K562 (cell line): ENCODE results near the gene SNRNP200. TPM values are rescaled to one million over a fixed set of nuclear protein-coding genes. Genes with fewer than 3 reads are reported as not detected.

Experiments
- BACH1 ChIP-seq: fragments of 200-800 bp; sonication (Bioruptor generic); IDR thresholded peaks from 2 replicates; pipeline ENCODE4 v1.6.1; 2016; ENCODE audit warnings: missing genetic modification characterization, missing compliant biosample characterization
- CREB3L1 ChIP-seq: fragments of 450-650 bp; IDR thresholded peaks from 2 replicates; pipeline ENCODE4 v1.6.1; 2014; ENCODE audit warnings: low read depth, mild to moderate bottlenecking, moderate library complexity, borderline replicate concordance
- E2F3 ChIP-seq: fragments of 250-450 bp; sonication (Bioruptor Pico); IDR thresholded peaks from 2 replicates; pipeline ENCODE4 v1.4.0; 2020; ENCODE audit warnings: mild to moderate bottlenecking
- ELF1 ChIP-seq: fragments of 200-800 bp; sonication (Bioruptor generic); IDR thresholded peaks from 2 replicates; pipeline ENCODE4 v1.6.1; 2016; ENCODE audit warnings: missing genetic modification characterization, missing compliant biosample characterization
- ESRRB ChIP-seq: fragments of 250-450 bp; sonication (Bioruptor Pico); IDR thresholded peaks from 2 replicates; pipeline ENCODE4 v1.5.0; 2020; ENCODE audit warnings: mild to moderate bottlenecking, moderate library complexity, borderline replicate concordance
- L3MBTL2 ChIP-seq: fragments of 450-650 bp; IDR thresholded peaks from 2 replicates; pipeline ENCODE4 v1.6.1; 2016; ENCODE audit warnings: mild to moderate bottlenecking, moderate library complexity
- LEF1 ChIP-seq: fragments of 450-650 bp; IDR thresholded peaks from 2 replicates; pipeline ENCODE4 v1.6.1; 2016; ENCODE audit warnings: mild to moderate bottlenecking
- PHF8 ChIP-seq: fragments of 200-600 bp; sonication (generic); IDR thresholded peaks from 2 replicates; pipeline ENCODE4 v1.6.1; 2012; ENCODE audit warnings: mixed run types, mild to moderate bottlenecking, inconsistent platforms, low read length, moderate library complexity, borderline replicate concordance
- RERE ChIP-seq: sonication (generic); formaldehyde crosslinking; IDR thresholded peaks from 2 replicates; pipeline ENCODE4 v1.8.0; 2023; ENCODE audit warnings: missing genetic modification reagents, mild to moderate bottlenecking, borderline replicate concordance
- SPI1 ChIP-seq: IDR thresholded peaks from 2 replicates; pipeline ENCODE4 v1.6.1; 2011; ENCODE audit warnings: low read depth, low read length, control low read depth, borderline replicate concordance
- TARDBP ChIP-seq: fragments of 450-650 bp; IDR thresholded peaks from 2 replicates; pipeline ENCODE4 v1.6.1; 2016
- TCF15 ChIP-seq: fragments of 250-450 bp; sonication (Bioruptor Pico); IDR thresholded peaks from 2 replicates; pipeline ENCODE4 v1.8.0; 2022; ENCODE audit warnings: moderate library complexity, mild to moderate bottlenecking, inconsistent platforms
- ZBTB34 ChIP-seq: fragments of 250-450 bp; sonication (Bioruptor Pico); IDR thresholded peaks from 2 replicates; pipeline ENCODE4 v1.8.0; 2021; ENCODE audit warnings: mild to moderate bottlenecking, moderate library complexity
- ZNF311 ChIP-seq: fragments of 250-450 bp; sonication (Bioruptor Pico); IDR thresholded peaks from 2 replicates; pipeline ENCODE4 v1.4.0; 2020; ENCODE audit warnings: mild to moderate bottlenecking, moderate library complexity
- ZNF395 ChIP-seq: fragments of 200-800 bp; sonication (Bioruptor generic); IDR thresholded peaks from 2 replicates; pipeline ENCODE4 v1.6.1; 2017; ENCODE audit warnings: missing genetic modification characterization, missing compliant biosample characterization
- ZNF511 ChIP-seq: sonication (generic); formaldehyde crosslinking; IDR thresholded peaks from 2 replicates; pipeline ENCODE4 v1.8.0; 2022; ENCODE audit warnings: mild to moderate bottlenecking, missing genetic modification reagents
- ZNF583 ChIP-seq: fragments of 250-450 bp; sonication (Bioruptor Pico); IDR thresholded peaks from 2 replicates; pipeline ENCODE4 v1.4.0; 2020
- ZNF717 ChIP-seq: fragments of 250-450 bp; sonication (Bioruptor Pico); IDR thresholded peaks from 2 replicates; pipeline ENCODE4 v1.5.0; 2021
- polyA plus RNA-seq, 8 experiments: library from polyadenylated mRNA; depleted of rRNA in 4 of 8; stranded (reverse) in 5 of 8; unstranded in 3 of 8; fragments of >200 nt; fragmentation: Nextera tagmentation in 2 of 8; fragmentation: Illumina TruSeq in 1 of 8; extraction: Ambion mirVana in 2 of 8; extraction: Trizol in 1 of 8; gene quantifications; 2 replicates each; pipeline versions ENCODE4 v1.2.1 to v1.2.3, GENCODE V29; 2011 to 2014; ENCODE audit warnings: inconsistent platforms in 1 of 8, missing spikeins in 1 of 8
- total RNA-seq, 7 experiments: library from RNA; depleted of rRNA in 6 of 7; stranded (reverse); fragments of >200 nt in 6 of 7; fragmentation: Illumina TruSeq in 2 of 7; extraction: Trizol in 2 of 7; gene quantifications; 2 replicates each; pipeline versions ENCODE4 v1.2.1 to v1.2.3, GENCODE V29; 2011 to 2021; ENCODE audit warnings: low replicate concordance in 1 of 7

Gene SNRNP200
- total and polyA plus RNA-seq, 9 of the 15 experiments (the other 6 are each of a cell fraction or from before 2014, with no cell fraction given) = 76.1 to 231 (median 155) TPM

- TF ChIP-seq ZNF511 (CRISPR knock-in tag) = no peak
- peak; percentile 28; the same call in 1 of the 2 replicates for TF ChIP-seq PHF8
- no peak; the same call in 1 of the 2 replicates for TF ChIP-seq ZBTB34 (CRISPR knock-in tag)
- TF ChIP-seq ZNF395 = peak; percentile 93
- TF ChIP-seq L3MBTL2 = peak; percentile 61
- no peak for TF ChIP-seq CREB3L1
- peak; percentile 72; the same call in 1 of the 2 replicates for TF ChIP-seq ZNF311 (CRISPR knock-in tag)
- TF ChIP-seq BACH1 (tag) = peak; percentile 87
- no peak for TF ChIP-seq RERE (CRISPR knock-in tag)
- no peak for TF ChIP-seq E2F3 (CRISPR knock-in tag)
- TF ChIP-seq ZNF717 = no peak
- peak; percentile 95 for TF ChIP-seq SPI1
- TF ChIP-seq LEF1 = peak; percentile 90; the same call in 1 of the 2 replicates
- peak; percentile 80 for TF ChIP-seq ZNF583
- TF ChIP-seq TARDBP = no peak
- TF ChIP-seq ESRRB (CRISPR knock-in tag) = no peak
- TF ChIP-seq TCF15 (CRISPR knock-in tag) = 0 out of 2 replicates have a peak, but pooled peaks have one; percentile 46
- peak; percentile 79 for TF ChIP-seq ELF1 (tag)
These were observed 80.3 kb downstream of the SNRNP200 start (continued) for GRCh38 chr2:96225016-96225533.
